GM23248 (cell line): Measurements from ENCODE around the gene KCNK5.

Experiments used
- EZH2 ChIP-seq: fragments of 200-600 bp; sonication (generic); IDR thresholded peaks from 2 replicates; pipeline ENCODE4 v1.6.1; 2018; ENCODE audit warnings: antibody characterized with exemption, mild to moderate bottlenecking; ENCODE audit not compliant: insufficient read depth, poor library complexity, severe bottlenecking
- EZH2phosphoT487 ChIP-seq: fragments of 200-600 bp; sonication (generic); IDR thresholded peaks from 2 replicates; pipeline ENCODE4 v1.6.1; 2018; ENCODE audit warnings: antibody characterized with exemption, moderate library complexity, mild to moderate bottlenecking, low read depth; ENCODE audit not compliant: insufficient read depth

GRCh38 chr6:39256294-39256940 lies 27.1 kb upstream of the KCNK5 start:
- TF ChIP-seq EZH2 (no peak), EZH2phosphoT487 (no peak)
